ENCODE data around the gene MT1M.

The MT1M gene

GRCh38 chr16:56607109-56607618 lies 25.3 kb upstream of the MT1M start:
- no peak for DNase-seq (ENCODE audit: low read depth in 1 of 2, low spot score in 1 of 2)
- Histone ChIP-seq H3K27me3 (ENCODE audit: insufficient read depth, poor library complexity, severe bottlenecking) (no peaks in the 10 kb centered on the region), H3K27ac (replicated peaks) (no peak overlapping the region), H3K4me3 (replicated peaks; ENCODE audit: insufficient read depth, low read length) (no peak overlapping the region)
- TF ChIP-seq SPI1 (IDR thresholded peaks at IDR 0.05; ENCODE audit: borderline replicate concordance, low read depth) = no peak
- no peak for TF ChIP-seq POLR2AphosphoS5 (IDR thresholded peaks at IDR 0.05; ENCODE audit: low read depth)
- TF ChIP-seq CTCF (IDR thresholded peaks at IDR 0.05; ENCODE audit: insufficient read depth, low read length) = no peak
- TF ChIP-seq GABPA (IDR thresholded peaks at IDR 0.05; ENCODE audit: low read depth) = no peak
- no peak for TF ChIP-seq REST (IDR thresholded peaks at IDR 0.05; ENCODE audit: insufficient replicate concordance, low read depth)

- DNase-seq (ENCODE audit: low read depth in 1 of 2, low spot score in 1 of 2) = no peak
- peak overlapping the region; percentile 32; the same call in 1 of the 2 replicates for H3K4me3 ChIP-seq (replicated peaks; ENCODE audit: insufficient read depth, low read length)
- H3K27ac ChIP-seq (replicated peaks) = peak overlapping the region; percentile 67
- no peaks in the 10 kb centered on the region for H3K27me3 ChIP-seq (ENCODE audit: insufficient read depth, poor library complexity, severe bottlenecking)
- TF ChIP-seq POLR2AphosphoS5 (IDR thresholded peaks at IDR 0.05; ENCODE audit: low read depth) (no peak), GABPA (IDR thresholded peaks at IDR 0.05; ENCODE audit: low read depth) (no peak), SPI1 (IDR thresholded peaks at IDR 0.05; ENCODE audit: borderline replicate concordance, low read depth) (no peak), REST (IDR thresholded peaks at IDR 0.05; ENCODE audit: insufficient replicate concordance, low read depth) (no peak), CTCF (IDR thresholded peaks at IDR 0.05; ENCODE audit: insufficient read depth, low read length) (no peak)
These were observed 24.8 kb upstream of the MT1M start for GRCh38 chr16:56607675-56608042.

- no peaks in the 10 kb centered on the region for H3K27me3 ChIP-seq (ENCODE audit: insufficient read depth, poor library complexity, severe bottlenecking)
- peak within 1 kb of the TSS; percentile 60 for H3K4me3 ChIP-seq (replicated peaks; ENCODE audit: insufficient read depth, low read length)
- H3K27ac ChIP-seq (replicated peaks) = peak within 1 kb of the TSS; percentile 69
- TF ChIP-seq REST (IDR thresholded peaks at IDR 0.05; ENCODE audit: insufficient replicate concordance, low read depth) = peak; percentile 35
- peak; percentile 45; the same call in 1 of the 2 replicates for TF ChIP-seq POLR2AphosphoS5 (IDR thresholded peaks at IDR 0.05; ENCODE audit: low read depth)
- no peak for TF ChIP-seq SPI1 (IDR thresholded peaks at IDR 0.05; ENCODE audit: borderline replicate concordance, low read depth)
- peak; percentile 94 to 95 for DNase-seq (ENCODE audit: low read depth in 1 of 2, low spot score in 1 of 2)
These were observed 24.2 kb upstream of the MT1M start, which contains the start of gene MT2A for GRCh38 chr16:56608043-56608875. MT2A (plus strand) TSS chr16:56608584; CDS start chr16:56608656, 72 bp downstream.

Measured in HL-60 (cell line).